WTC11 (cell line): Measurements from ENCODE around the gene ZNF285. TPM values are rescaled to one million over a fixed set of nuclear protein-coding genes. Genes with fewer than 3 reads are reported as not detected.

Source experiments
- ATAC-seq: fragments of 200-7000 bp; cut with Tn5 transposase; 2 replicates; pipeline ENCODE4 v1.10.0; 2021; ENCODE audit warnings: mild to moderate bottlenecking, moderate library complexity
- CTCF ChIA-PET: fragments of 300-600 bp; sonication (Branson Sonifier 250); formaldehyde crosslinking; loops from one replicate; lab custom pipeline; 2021; ENCODE audit warnings: antibody characterized with exemption; lab: Charles Lee
- POLR2A ChIA-PET: fragments of 350-600 bp; sonication (Branson Sonifier 250); formaldehyde crosslinking; loops from one replicate; lab custom pipeline; 2021; ENCODE audit warnings: antibody characterized with exemption; lab: Charles Lee
- DNase-seq: peaks from one replicate; pipeline ENCODE4 v3.0.0; 2021; ENCODE audit warnings: low spot score
- H3K27ac Mint-ChIP-seq: 2 replicates; pipeline ENCODE4 v1.8.0; 2021; ENCODE audit warnings: mixed read lengths
- H3K27me3 Mint-ChIP-seq: 2 replicates; pipeline ENCODE4 v1.8.0; 2021; ENCODE audit warnings: low read depth, mild to moderate bottlenecking, moderate library complexity, mixed read lengths
- H3K36me3 Mint-ChIP-seq: 2 replicates; pipeline ENCODE4 v1.8.0; 2021; ENCODE audit warnings: mixed read lengths
- H3K4me1 Mint-ChIP-seq: 2 replicates; pipeline ENCODE4 v1.8.0; 2022; ENCODE audit warnings: mixed read lengths
- H3K4me3 Mint-ChIP-seq: 2 replicates; pipeline ENCODE4 v1.8.0; 2021; ENCODE audit warnings: mild to moderate bottlenecking, moderate library complexity, mixed read lengths
- H3K9me3 Mint-ChIP-seq: 2 replicates; pipeline ENCODE4 v1.8.0; 2021; ENCODE audit warnings: mixed read lengths
- ATF1 ChIP-seq: sonication (generic); formaldehyde crosslinking; IDR thresholded peaks from 2 replicates; pipeline ENCODE4 v1.8.1; 2023; ENCODE audit warnings: mild to moderate bottlenecking, moderate library complexity, missing genetic modification reagents
- ATF6 ChIP-seq: sonication (generic); formaldehyde crosslinking; IDR thresholded peaks from 2 replicates; pipeline ENCODE4 v1.8.1; 2023; ENCODE audit warnings: mild to moderate bottlenecking, missing genetic modification reagents
- CBFB ChIP-seq: sonication (generic); formaldehyde crosslinking; IDR thresholded peaks from 2 replicates; pipeline ENCODE4 v1.8.1; 2022; ENCODE audit warnings: mild to moderate bottlenecking, low read depth, missing genetic modification reagents
- ELF4 ChIP-seq: sonication (generic); formaldehyde crosslinking; IDR thresholded peaks from 2 replicates; pipeline ENCODE4 v1.8.1; 2022; ENCODE audit warnings: low read depth, mild to moderate bottlenecking, moderate library complexity, missing genetic modification reagents
- FOXP4 ChIP-seq: sonication (generic); formaldehyde crosslinking; IDR thresholded peaks from 2 replicates; pipeline ENCODE4 v1.8.0; 2022; ENCODE audit warnings: mild to moderate bottlenecking, missing genetic modification reagents
- MXD4 ChIP-seq: fragments of 250-450 bp; sonication (Bioruptor Pico); IDR thresholded peaks from 2 replicates; pipeline ENCODE4 v1.8.0; 2021; ENCODE audit warnings: mild to moderate bottlenecking, moderate library complexity, borderline replicate concordance
- NFE2L1 ChIP-seq: sonication (generic); formaldehyde crosslinking; IDR thresholded peaks from 2 replicates; pipeline ENCODE4 v1.8.1; 2023; ENCODE audit warnings: missing genetic modification reagents
- NFYB ChIP-seq: sonication (generic); formaldehyde crosslinking; conservative IDR thresholded peaks from 2 replicates; pipeline ENCODE4 v1.8.0; 2022; ENCODE audit warnings: low read depth, missing genetic modification reagents
- PRRX2 ChIP-seq: fragments of 250-450 bp; sonication (Bioruptor Pico); IDR thresholded peaks from 2 replicates; pipeline ENCODE4 v1.8.0; 2021; ENCODE audit warnings: mild to moderate bottlenecking
- SMAD3 ChIP-seq: sonication (generic); formaldehyde crosslinking; IDR thresholded peaks from 2 replicates; pipeline ENCODE4 v1.8.0; 2022; ENCODE audit warnings: missing genetic modification reagents, mild to moderate bottlenecking, borderline replicate concordance
- SOX15 ChIP-seq: fragments of 250-450 bp; sonication (Bioruptor Pico); IDR thresholded peaks from 2 replicates; pipeline ENCODE4 v1.9.0; 2021; ENCODE audit warnings: mild to moderate bottlenecking
- SP1 ChIP-seq: sonication (generic); formaldehyde crosslinking; conservative IDR thresholded peaks from 2 replicates; pipeline ENCODE4 v1.8.1; 2022; ENCODE audit warnings: missing genetic modification reagents
- ZBTB21 ChIP-seq: sonication (generic); formaldehyde crosslinking; IDR thresholded peaks from 2 replicates; pipeline ENCODE4 v1.8.1; 2023; ENCODE audit warnings: mild to moderate bottlenecking, missing genetic modification reagents, borderline replicate concordance
- ZBTB43 ChIP-seq: sonication (generic); formaldehyde crosslinking; IDR thresholded peaks from 2 replicates; pipeline ENCODE4 v1.8.1; 2023; ENCODE audit warnings: mild to moderate bottlenecking, missing genetic modification reagents
- ZNF396 ChIP-seq: fragments of 250-450 bp; sonication (Bioruptor Pico); IDR thresholded peaks from 2 replicates; pipeline ENCODE4 v1.8.0; 2021; ENCODE audit warnings: mild to moderate bottlenecking, moderate library complexity, borderline replicate concordance
- total RNA-seq: library from RNA; stranded (reverse); gene quantifications from 3 replicates; pipeline ENCODE4 v1.2.3, GENCODE V29; 2021
- TF ChIP-seq, protein P1 (sequence below): sonication (generic); formaldehyde crosslinking; IDR thresholded peaks from 2 replicates; pipeline ENCODE4 v1.8.1; 2023; ENCODE audit warnings: mild to moderate bottlenecking, moderate library complexity, missing genetic modification reagents
- TF ChIP-seq, protein P2 (sequence below): sonication (generic); formaldehyde crosslinking; IDR thresholded peaks from 2 replicates; pipeline ENCODE4 v1.8.1; 2022; ENCODE audit warnings: low read depth, missing genetic modification reagents, borderline replicate concordance
- TF ChIP-seq, protein P3 (sequence below): fragments of 250-450 bp; sonication (Bioruptor Pico); IDR thresholded peaks from 2 replicates; pipeline ENCODE4 v2.1.2; 2022; ENCODE audit warnings: mild to moderate bottlenecking, moderate library complexity
- TF ChIP-seq, protein P4 (sequence below): fragments of 250-450 bp; sonication (Bioruptor Pico); IDR thresholded peaks from 2 replicates; pipeline ENCODE4 v1.9.0; 2021; ENCODE audit warnings: mild to moderate bottlenecking

ZNF285 gene
- total RNA-seq, 1 experiment from 2014 or later: 1.6 TPM

DNA sequence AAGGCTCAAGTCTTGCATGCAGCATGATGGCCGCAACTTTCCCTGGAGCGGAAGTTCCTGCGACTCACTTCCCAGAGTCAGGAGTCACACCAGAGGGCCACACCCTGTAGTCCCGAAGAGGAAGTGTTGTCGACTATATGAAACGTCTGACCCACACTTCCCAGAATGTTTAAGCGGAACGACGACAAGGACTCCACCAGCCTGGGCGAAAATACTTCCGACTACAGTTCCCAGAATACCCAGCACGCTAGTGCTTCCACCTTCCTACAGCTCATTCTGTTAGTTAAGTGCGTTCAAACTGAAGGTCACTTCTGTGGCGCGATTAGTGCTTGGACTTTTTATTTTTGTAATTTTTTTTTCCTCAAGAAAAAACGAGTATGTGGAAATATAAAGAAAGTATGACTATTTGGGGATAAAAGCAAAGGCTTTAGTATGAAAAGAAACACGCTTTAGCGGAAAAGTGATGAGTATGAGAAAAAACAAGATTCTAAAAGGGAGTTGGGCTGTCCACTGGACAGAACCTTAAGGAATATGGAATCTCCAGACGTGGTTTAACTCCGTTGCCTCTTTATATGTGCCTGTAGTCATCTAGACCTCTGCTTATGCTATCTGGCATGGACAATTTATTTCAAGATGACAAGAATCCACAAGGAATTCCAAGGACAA is 29.5 kb downstream of the ZNF285 start:
- peaks cover 29% of the 10 kb centered on the region for H3K36me3 Mint-ChIP-seq
- ChIA-PET CTCF (no interaction called here), POLR2A (no interaction called here)
- peaks cover 83% of the 10 kb centered on the region for H3K9me3 Mint-ChIP-seq
- H3K27me3 Mint-ChIP-seq: peaks cover 10% of the 10 kb centered on the region
- H3K4me3 Mint-ChIP-seq: no peak overlapping the region
- no peaks in the 10 kb centered on the region for H3K4me1 Mint-ChIP-seq
- DNase-seq: no peak
- no peak for TF ChIP-seq MXD4
- TF ChIP-seq, protein P1, sequence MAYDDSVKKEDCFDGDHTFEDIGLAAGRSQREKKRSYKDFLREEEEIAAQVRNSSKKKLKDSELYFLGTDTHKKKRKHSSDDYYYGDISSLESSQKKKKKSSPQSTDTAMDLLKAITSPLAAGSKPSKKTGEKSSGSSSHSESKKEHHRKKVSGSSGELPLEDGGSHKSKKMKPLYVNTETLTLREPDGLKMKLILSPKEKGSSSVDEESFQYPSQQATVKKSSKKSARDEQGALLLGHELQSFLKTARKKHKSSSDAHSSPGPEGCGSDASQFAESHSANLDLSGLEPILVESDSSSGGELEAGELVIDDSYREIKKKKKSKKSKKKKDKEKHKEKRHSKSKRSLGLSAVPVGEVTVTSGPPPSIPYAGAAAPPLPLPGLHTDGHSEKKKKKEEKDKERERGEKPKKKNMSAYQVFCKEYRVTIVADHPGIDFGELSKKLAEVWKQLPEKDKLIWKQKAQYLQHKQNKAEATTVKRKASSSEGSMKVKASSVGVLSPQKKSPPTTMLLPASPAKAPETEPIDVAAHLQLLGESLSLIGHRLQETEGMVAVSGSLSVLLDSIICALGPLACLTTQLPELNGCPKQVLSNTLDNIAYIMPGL (CRISPR knock-in tag): no peak
- no peak for TF ChIP-seq ELF4 (CRISPR knock-in tag)
- no peak for TF ChIP-seq SMAD3 (CRISPR knock-in tag)
- TF ChIP-seq ZBTB43: no peak
- no peak for TF ChIP-seq ATF6 (CRISPR knock-in tag)
- ATAC-seq: no peak
- no peak overlapping the region for H3K27ac Mint-ChIP-seq

GRCh38 chr19:44367024-44367423 is 34.4 kb downstream of the ZNF285 start:
- POLR2A ChIA-PET: no interaction called here
- no peak for ATAC-seq
- H3K9me3 Mint-ChIP-seq: peaks cover 69% of the 10 kb centered on the region
- H3K27ac Mint-ChIP-seq: no peak overlapping the region
- CTCF ChIA-PET: no interaction called here
- DNase-seq: no peak
- H3K4me3 Mint-ChIP-seq: no peak overlapping the region
- peaks cover 4% of the 10 kb centered on the region; the same call in 1 of the 2 replicates for H3K27me3 Mint-ChIP-seq
- peaks cover 3% of the 10 kb centered on the region; the same call in 1 of the 2 replicates for H3K4me1 Mint-ChIP-seq
- H3K36me3 Mint-ChIP-seq: peaks cover 17% of the 10 kb centered on the region
- no peak for TF ChIP-seq SOX15 (CRISPR knock-in tag)
- no peak for TF ChIP-seq ZNF396
- TF ChIP-seq, protein P2, sequence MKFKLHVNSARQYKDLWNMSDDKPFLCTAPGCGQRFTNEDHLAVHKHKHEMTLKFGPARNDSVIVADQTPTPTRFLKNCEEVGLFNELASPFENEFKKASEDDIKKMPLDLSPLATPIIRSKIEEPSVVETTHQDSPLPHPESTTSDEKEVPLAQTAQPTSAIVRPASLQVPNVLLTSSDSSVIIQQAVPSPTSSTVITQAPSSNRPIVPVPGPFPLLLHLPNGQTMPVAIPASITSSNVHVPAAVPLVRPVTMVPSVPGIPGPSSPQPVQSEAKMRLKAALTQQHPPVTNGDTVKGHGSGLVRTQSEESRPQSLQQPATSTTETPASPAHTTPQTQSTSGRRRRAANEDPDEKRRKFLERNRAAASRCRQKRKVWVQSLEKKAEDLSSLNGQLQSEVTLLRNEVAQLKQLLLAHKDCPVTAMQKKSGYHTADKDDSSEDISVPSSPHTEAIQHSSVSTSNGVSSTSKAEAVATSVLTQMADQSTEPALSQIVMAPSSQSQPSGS (CRISPR knock-in tag): no peak
- TF ChIP-seq NFE2L1 (CRISPR knock-in tag): no peak
- TF ChIP-seq, protein P3, sequence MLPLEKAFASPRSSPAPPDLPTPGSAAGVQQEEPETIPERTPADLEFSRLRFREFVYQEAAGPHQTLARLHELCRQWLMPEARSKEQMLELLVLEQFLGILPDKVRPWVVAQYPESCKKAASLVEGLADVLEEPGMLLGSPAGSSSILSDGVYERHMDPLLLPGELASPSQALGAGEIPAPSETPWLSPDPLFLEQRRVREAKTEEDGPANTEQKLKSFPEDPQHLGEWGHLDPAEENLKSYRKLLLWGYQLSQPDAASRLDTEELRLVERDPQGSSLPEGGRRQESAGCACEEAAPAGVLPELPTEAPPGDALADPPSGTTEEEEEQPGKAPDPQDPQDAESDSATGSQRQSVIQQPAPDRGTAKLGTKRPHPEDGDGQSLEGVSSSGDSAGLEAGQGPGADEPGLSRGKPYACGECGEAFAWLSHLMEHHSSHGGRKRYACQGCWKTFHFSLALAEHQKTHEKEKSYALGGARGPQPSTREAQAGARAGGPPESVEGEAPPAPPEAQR: no peak
- TF ChIP-seq CBFB: no peak
- TF ChIP-seq SP1 (CRISPR knock-in tag): no peak
- no peak for TF ChIP-seq ZBTB21 (CRISPR knock-in tag)
- TF ChIP-seq ATF1: no peak
- TF ChIP-seq NFYB (CRISPR knock-in tag): no peak
- TF ChIP-seq, protein P4, sequence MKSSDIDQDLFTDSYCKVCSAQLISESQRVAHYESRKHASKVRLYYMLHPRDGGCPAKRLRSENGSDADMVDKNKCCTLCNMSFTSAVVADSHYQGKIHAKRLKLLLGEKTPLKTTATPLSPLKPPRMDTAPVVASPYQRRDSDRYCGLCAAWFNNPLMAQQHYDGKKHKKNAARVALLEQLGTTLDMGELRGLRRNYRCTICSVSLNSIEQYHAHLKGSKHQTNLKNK (CRISPR knock-in tag): no peak
- no peak for TF ChIP-seq FOXP4
- TF ChIP-seq ELF4 (CRISPR knock-in tag): no peak
- no peak for TF ChIP-seq PRRX2 (CRISPR knock-in tag)
- TF ChIP-seq, all 79 proteins: peak for 0
